Mucosa of descending colon (tissue), 3 donors: Measurements from ENCODE around the gene KIAA1755. TPM values are rescaled to one million over a fixed set of nuclear protein-coding genes. Genes with fewer than 3 reads are reported as not detected.

Experiments
- ATAC-seq: fragments of 200-7000 bp; cut with Tn5 transposase; one replicate; pipeline ENCODE4 v1.9.1; 2020; ENCODE audit warnings: mild to moderate bottlenecking, moderate library complexity
- DNase-seq, 3 donors: peaks; one replicate each; pipeline ENCODE4 v3.0.0-alpha.2; 2020
- H3K36me3 ChIP-seq: fragments of 200-600 bp; one replicate; pipeline ENCODE4 v1.8.0; 2021; ENCODE audit warnings: low read depth, mild to moderate bottlenecking
- H3K4me1 ChIP-seq: fragments of 200-600 bp; one replicate; pipeline ENCODE4 v1.8.0; 2021; ENCODE audit warnings: low read depth, mild to moderate bottlenecking
- H3K4me3 ChIP-seq: fragments of 200-600 bp; one replicate; pipeline ENCODE4 v1.8.0; 2021; ENCODE audit warnings: mild to moderate bottlenecking
- H3K9me3 ChIP-seq: fragments of 200-600 bp; one replicate; pipeline ENCODE4 v1.8.0; 2021; ENCODE audit warnings: mild to moderate bottlenecking
- intact Hi-C, 2 donors: fragments of 100-400 bp; cut with DNase I in 1 of 2; cut with micrococcal nuclease in 1 of 2; formaldehyde crosslinking; loops; one replicate each; pipeline versions ENCODE4 v1.11.0 to v1.11.1; 2022; cut with DNase I, micrococcal nuclease
- total RNA-seq, 3 donors: library from RNA; stranded (reverse); fragmentation: NEBNext Ultra II Directional in 2 of 3; extraction: Animal tissue kit (Norgen Biotek cat#: 25700) in 2 of 3; gene quantifications; one replicate each; pipeline versions ENCODE4 v1.2.1 to v1.2.4, GENCODE V29; 2021 to 2023
- TF ChIP-seq, protein P1 (sequence below): fragments of 200-600 bp; IDR thresholded peaks from one replicate; pipeline ENCODE4 v1.8.0; 2022; ENCODE audit warnings: antibody characterized with exemption, mild to moderate bottlenecking
- donor health status: DM: no; HTN: no; CAD: no; lungs with moderate emphysema.
- donor health status: DM: no; HTN: no; CAD: no.
- donor health status: DM: no; HTN: yes; CAD: no.

KIAA1755 gene
- total RNA-seq, 3 donors from 2014 or later, result 1.2 to 22.4 (median 3.4) TPM

DNA sequence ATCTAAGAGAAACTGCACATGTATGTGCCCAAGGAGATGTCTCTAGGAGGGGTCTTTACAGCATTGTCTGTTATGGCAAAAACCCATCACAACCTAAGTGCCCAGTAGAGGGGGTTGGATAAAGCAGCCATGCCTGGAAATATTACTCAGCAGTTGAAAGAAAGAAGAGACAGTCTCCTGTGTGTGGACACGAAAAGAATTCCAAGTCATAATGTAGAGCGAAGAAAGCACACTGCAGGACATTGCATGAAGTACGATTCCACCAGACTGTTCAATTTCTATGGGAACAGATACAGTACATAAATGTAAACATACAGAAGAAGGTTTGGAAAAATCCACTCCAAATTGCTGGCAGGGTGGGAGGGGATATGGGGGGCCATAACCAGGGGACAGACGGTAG lies 88.1 kb downstream of the KIAA1755 start:
- no peaks in the 10 kb centered on the region for H3K36me3 ChIP-seq
- H3K9me3 ChIP-seq, result no peaks in the 10 kb centered on the region
- DNase-seq (no peak), ATAC-seq (no peak)
- H3K4me3 ChIP-seq, result no peak overlapping the region
- intact Hi-C loops, result no loop called here
- TF ChIP-seq, protein P1, sequence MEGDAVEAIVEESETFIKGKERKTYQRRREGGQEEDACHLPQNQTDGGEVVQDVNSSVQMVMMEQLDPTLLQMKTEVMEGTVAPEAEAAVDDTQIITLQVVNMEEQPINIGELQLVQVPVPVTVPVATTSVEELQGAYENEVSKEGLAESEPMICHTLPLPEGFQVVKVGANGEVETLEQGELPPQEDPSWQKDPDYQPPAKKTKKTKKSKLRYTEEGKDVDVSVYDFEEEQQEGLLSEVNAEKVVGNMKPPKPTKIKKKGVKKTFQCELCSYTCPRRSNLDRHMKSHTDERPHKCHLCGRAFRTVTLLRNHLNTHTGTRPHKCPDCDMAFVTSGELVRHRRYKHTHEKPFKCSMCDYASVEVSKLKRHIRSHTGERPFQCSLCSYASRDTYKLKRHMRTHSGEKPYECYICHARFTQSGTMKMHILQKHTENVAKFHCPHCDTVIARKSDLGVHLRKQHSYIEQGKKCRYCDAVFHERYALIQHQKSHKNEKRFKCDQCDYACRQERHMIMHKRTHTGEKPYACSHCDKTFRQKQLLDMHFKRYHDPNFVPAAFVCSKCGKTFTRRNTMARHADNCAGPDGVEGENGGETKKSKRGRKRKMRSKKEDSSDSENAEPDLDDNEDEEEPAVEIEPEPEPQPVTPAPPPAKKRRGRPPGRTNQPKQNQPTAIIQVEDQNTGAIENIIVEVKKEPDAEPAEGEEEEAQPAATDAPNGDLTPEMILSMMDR, result no peak
- peaks cover 4% of the 10 kb centered on the region for H3K4me1 ChIP-seq

DNA sequence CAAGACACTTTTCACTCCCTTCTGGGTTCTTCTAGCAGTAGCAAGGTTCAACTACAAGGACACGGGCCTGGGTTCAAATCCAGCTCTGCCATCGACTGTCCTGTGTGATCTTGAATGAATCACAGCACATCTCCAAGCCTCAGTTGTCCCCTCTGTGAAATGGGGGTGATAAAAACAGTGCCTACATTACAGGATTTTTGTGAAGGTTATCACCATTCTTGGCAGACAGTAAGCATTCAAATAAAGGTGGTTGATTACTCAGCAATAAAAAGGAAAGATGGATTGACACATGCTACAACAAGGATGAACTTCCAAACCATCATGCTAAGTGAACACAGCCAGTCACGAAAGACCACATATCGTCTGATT lies 88.9 kb downstream of the KIAA1755 start:
- peaks cover 4% of the 10 kb centered on the region for H3K4me1 ChIP-seq
- intact Hi-C loops, result no loop called here
- TF ChIP-seq, protein P1, result no peak
- DNase-seq (no peak), ATAC-seq (no peak)
- H3K36me3 ChIP-seq, result no peaks in the 10 kb centered on the region
- H3K9me3 ChIP-seq, result no peaks in the 10 kb centered on the region
- H3K4me3 ChIP-seq, result no peak overlapping the region

DNA sequence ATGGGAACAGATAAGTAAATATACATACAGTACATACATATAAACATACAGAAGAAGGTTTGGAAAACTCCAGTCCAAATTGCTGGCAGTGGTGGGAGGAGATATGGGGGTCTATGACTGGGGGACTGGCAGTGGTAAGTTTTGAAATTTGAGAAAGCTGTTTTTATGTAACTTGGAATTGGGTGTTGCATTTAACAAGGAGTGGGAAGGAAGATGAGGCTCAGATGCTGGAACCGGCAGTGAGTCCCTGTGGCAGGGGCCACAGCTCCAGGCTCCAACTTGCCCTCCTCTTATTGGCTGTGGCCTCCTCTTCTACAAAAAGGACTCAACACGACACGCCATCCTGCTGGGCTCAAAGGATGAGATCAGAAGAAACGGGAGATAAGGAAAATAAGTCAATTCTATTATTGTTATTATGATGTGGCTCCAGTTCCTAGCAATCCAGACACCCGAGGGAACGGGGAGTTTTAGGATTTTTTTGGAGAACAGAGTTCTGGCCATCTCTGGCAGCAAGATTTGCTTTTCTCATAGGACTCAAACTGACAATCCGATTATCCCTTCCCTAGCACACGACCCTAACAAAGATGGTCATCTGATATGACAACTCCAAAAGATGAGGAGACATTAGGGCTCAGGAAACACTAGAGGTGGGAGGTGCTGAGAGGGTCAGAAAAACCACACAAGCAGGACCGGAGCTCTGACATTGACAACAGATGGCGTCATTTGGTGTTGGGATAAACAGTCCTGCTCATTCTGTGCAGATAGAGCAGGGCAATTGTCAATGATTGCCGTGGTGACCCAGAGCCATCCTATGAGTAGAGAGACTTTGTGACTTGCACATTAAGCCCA lies 89.5 kb downstream of the KIAA1755 start:
- intact Hi-C loops, result no loop called here
- DNase-seq, result no peak

DNA sequence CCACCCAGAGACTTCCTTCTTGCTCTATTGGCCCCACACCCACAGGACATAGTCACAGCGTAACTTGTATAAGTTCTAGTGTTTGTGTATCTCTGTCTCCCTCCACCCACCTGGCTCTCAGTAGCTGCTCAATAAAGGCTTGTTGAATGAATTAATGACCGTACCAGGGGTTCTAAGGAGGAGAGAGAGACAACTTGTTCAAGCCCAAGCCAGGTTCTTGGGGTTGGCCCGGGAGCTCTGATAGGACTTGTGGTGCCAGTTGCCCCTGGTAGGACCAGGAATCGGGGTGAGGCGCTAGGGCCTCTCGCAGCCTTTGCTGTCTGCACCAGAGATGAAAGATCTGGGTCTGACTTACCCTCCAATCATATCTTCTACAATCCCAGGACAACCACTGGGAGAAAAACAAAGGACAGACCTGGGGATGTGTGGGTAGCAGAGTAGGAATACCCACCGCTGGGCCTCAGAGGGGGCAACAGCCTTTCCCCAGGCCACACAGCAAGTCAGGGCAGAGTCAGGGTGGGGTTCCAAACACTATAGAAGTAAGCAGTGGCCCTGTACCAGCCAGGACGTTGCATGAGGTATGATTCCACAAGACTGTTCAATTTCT lies 90.2 kb downstream of the KIAA1755 start:
- no peaks in the 10 kb centered on the region for H3K36me3 ChIP-seq
- intact Hi-C loops, result no loop called here
- H3K4me1 ChIP-seq, result peaks cover 4% of the 10 kb centered on the region
- no peaks in the 10 kb centered on the region for H3K9me3 ChIP-seq
- TF ChIP-seq, protein P1, result no peak
- DNase-seq (no peak), ATAC-seq (no peak)
- H3K4me3 ChIP-seq, result no peak overlapping the region

More for the DNA sequence above, 89.5 kb downstream of the KIAA1755 start:
- ATAC-seq, result no peak
- no peak overlapping the region for H3K4me3 ChIP-seq
- H3K9me3 ChIP-seq, result no peaks in the 10 kb centered on the region
- TF ChIP-seq, protein P1, result no peak
- peaks cover 4% of the 10 kb centered on the region for H3K4me1 ChIP-seq
- H3K36me3 ChIP-seq, result no peaks in the 10 kb centered on the region

DNA sequence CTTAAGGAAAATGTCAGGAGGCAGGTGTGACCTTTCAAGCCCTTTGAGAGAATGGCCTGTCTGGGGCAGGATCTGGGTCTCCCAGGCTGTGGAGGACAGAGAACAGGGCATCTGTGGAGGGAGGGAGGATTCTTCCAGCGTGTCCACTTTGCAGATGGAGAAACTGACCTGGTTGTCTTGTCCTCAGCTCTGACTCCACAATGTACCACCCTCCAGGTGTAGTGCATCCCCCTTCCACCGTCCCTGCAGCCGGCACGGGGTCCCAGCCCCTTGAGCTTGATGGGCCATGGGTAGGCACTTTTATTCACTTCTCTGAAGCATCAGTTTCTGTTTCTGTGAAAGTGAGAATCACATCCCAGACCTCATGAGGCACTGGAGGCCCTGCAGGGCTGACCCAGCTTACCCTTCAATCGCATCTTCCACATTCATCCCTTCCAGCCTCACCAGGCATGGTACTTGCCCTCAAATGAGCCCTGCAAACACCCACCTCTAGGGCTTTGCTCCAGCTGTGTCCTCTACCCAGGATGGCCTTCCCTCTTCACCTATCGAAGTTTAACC lies 90.8 kb downstream of the KIAA1755 start:
- Histone ChIP-seq H3K36me3 (no peaks in the 10 kb centered on the region), H3K4me3 (no peak overlapping the region), H3K9me3 (no peaks in the 10 kb centered on the region), H3K4me1 (peaks cover 4% of the 10 kb centered on the region)
- TF ChIP-seq, protein P1, result no peak
- intact Hi-C loops, result loop anchor here in 1 of 2 donors (5.0 kb wide), 1 partner anchor 112 kb away; no protein-coding TSS in a partner anchor
- no peak for DNase-seq
- no peak for ATAC-seq
